HEK293 (cell line): ENCODE results near the gene SNRPD3.

ENCODE experiments used
- BCL11A ChIP-seq: fragments of 450-650 bp; formaldehyde crosslinking; IDR thresholded peaks from 2 replicates; pipeline ENCODE4 v1.5.1; 2016; ENCODE audit warnings: low read depth, missing biosample characterization, missing genetic modification characterization
- GLIS2 ChIP-seq: fragments of 450-650 bp; formaldehyde crosslinking; IDR thresholded peaks from 2 replicates; pipeline ENCODE4 v1.5.1; 2016; ENCODE audit warnings: missing biosample characterization, missing genetic modification characterization
- SETDB1 ChIP-seq: IDR thresholded peaks from one replicate; pipeline ENCODE4 v1.6.1; 2017; ENCODE audit warnings: mild to moderate bottlenecking, low read length, moderate library complexity, mixed read lengths; ENCODE audit not compliant: insufficient read length
- SP2 ChIP-seq: fragments of 450-650 bp; formaldehyde crosslinking; IDR thresholded peaks from 2 replicates; pipeline ENCODE4 v1.5.1; 2016; ENCODE audit warnings: missing biosample characterization, missing genetic modification characterization
- TCF7L2 ChIP-seq: IDR thresholded peaks from 2 replicates; pipeline ENCODE4 v1.6.1; 2011; ENCODE audit warnings: low read depth, mild to moderate bottlenecking, inconsistent platforms, low read length, moderate library complexity, borderline replicate concordance
- YY2 ChIP-seq: fragments of 450-650 bp; formaldehyde crosslinking; IDR thresholded peaks from 2 replicates; pipeline ENCODE4 v1.5.1; 2016; ENCODE audit warnings: missing biosample characterization, missing genetic modification characterization
- ZBTB48 ChIP-seq: fragments of 450-650 bp; formaldehyde crosslinking; IDR thresholded peaks from 2 replicates; pipeline ENCODE4 v1.5.1; 2016; ENCODE audit warnings: missing biosample characterization, missing genetic modification characterization
- ZNF114 ChIP-seq: fragments of 450-650 bp; formaldehyde crosslinking; IDR thresholded peaks from 2 replicates; pipeline ENCODE4 v1.5.0; 2017; ENCODE audit warnings: missing biosample characterization, missing genetic modification characterization
- ZNF140 ChIP-seq: fragments of 450-650 bp; formaldehyde crosslinking; IDR thresholded peaks from 2 replicates; pipeline ENCODE4 v1.5.1; 2016; ENCODE audit warnings: missing biosample characterization, missing genetic modification characterization
- ZNF23 ChIP-seq: fragments of 450-650 bp; formaldehyde crosslinking; IDR thresholded peaks from 2 replicates; pipeline ENCODE4 v1.5.1; 2016; ENCODE audit warnings: missing biosample characterization, missing genetic modification characterization, borderline replicate concordance
- ZNF292 ChIP-seq: fragments of 450-650 bp; formaldehyde crosslinking; IDR thresholded peaks from 2 replicates; pipeline ENCODE4 v1.5.1; 2016; ENCODE audit warnings: low read depth, missing biosample characterization, missing genetic modification characterization, borderline replicate concordance
- ZNF362 ChIP-seq: fragments of 450-650 bp; formaldehyde crosslinking; IDR thresholded peaks from 2 replicates; pipeline ENCODE4 v1.5.1; 2016; ENCODE audit warnings: missing biosample characterization, missing genetic modification characterization
- ZNF398 ChIP-seq: fragments of 450-650 bp; formaldehyde crosslinking; IDR thresholded peaks from 2 replicates; pipeline ENCODE4 v1.5.1; 2017; ENCODE audit warnings: missing biosample characterization, missing genetic modification characterization
- ZNF404 ChIP-seq: fragments of 450-650 bp; formaldehyde crosslinking; IDR thresholded peaks from 2 replicates; pipeline ENCODE4 v1.5.1; 2017; ENCODE audit warnings: missing biosample characterization, missing genetic modification characterization
- ZNF473 ChIP-seq: fragments of 450-650 bp; formaldehyde crosslinking; IDR thresholded peaks from 2 replicates; pipeline ENCODE4 v1.5.1; 2017; ENCODE audit warnings: missing biosample characterization, missing genetic modification characterization
- ZNF521 ChIP-seq: fragments of 450-650 bp; formaldehyde crosslinking; IDR thresholded peaks from 2 replicates; pipeline ENCODE4 v1.5.1; 2017; ENCODE audit warnings: missing biosample characterization, mild to moderate bottlenecking, missing genetic modification characterization
- ZNF610 ChIP-seq: fragments of 450-650 bp; formaldehyde crosslinking; IDR thresholded peaks from 2 replicates; pipeline ENCODE4 v1.5.1; 2016; ENCODE audit warnings: missing biosample characterization, missing genetic modification characterization, borderline replicate concordance
- ZNF623 ChIP-seq: fragments of 450-650 bp; formaldehyde crosslinking; IDR thresholded peaks from 2 replicates; pipeline ENCODE4 v1.5.1; 2016; ENCODE audit warnings: missing biosample characterization, missing genetic modification characterization
- ZNF654 ChIP-seq: fragments of 450-650 bp; formaldehyde crosslinking; IDR thresholded peaks from 2 replicates; pipeline ENCODE4 v1.5.1; 2016; ENCODE audit warnings: low read depth, missing biosample characterization, missing genetic modification characterization
- ZNF768 ChIP-seq: fragments of 450-650 bp; formaldehyde crosslinking; IDR thresholded peaks from 2 replicates; pipeline ENCODE4 v1.5.1; 2018; ENCODE audit warnings: missing biosample characterization, mild to moderate bottlenecking, missing genetic modification characterization
- ZNF791 ChIP-seq: fragments of 450-650 bp; formaldehyde crosslinking; IDR thresholded peaks from 2 replicates; pipeline ENCODE4 v1.5.1; 2016; ENCODE audit warnings: missing biosample characterization, missing genetic modification characterization
- ZNF830 ChIP-seq: fragments of 450-650 bp; IDR thresholded peaks from 2 replicates; pipeline ENCODE4 v1.5.0; 2018; ENCODE audit warnings: missing biosample characterization, missing genetic modification characterization, low read depth, mild to moderate bottlenecking, moderate library complexity
- ZNF837 ChIP-seq: fragments of 450-650 bp; formaldehyde crosslinking; IDR thresholded peaks from 2 replicates; pipeline ENCODE4 v1.5.1; 2016; ENCODE audit warnings: missing biosample characterization, missing genetic modification characterization
- ZSCAN5A ChIP-seq: fragments of 450-650 bp; formaldehyde crosslinking; IDR thresholded peaks from 2 replicates; pipeline ENCODE4 v1.5.1; 2016; ENCODE audit warnings: missing biosample characterization, missing genetic modification characterization
- ZXDB ChIP-seq: fragments of 450-650 bp; formaldehyde crosslinking; IDR thresholded peaks from 2 replicates; pipeline ENCODE4 v1.5.1; 2016; ENCODE audit warnings: missing biosample characterization, missing genetic modification characterization
- TF ChIP-seq, protein P1 (sequence below): fragments of 450-650 bp; formaldehyde crosslinking; IDR thresholded peaks from 2 replicates; pipeline ENCODE4 v1.5.1; 2016; ENCODE audit warnings: missing biosample characterization, missing genetic modification characterization, borderline replicate concordance
- TF ChIP-seq, protein P2 (sequence below): fragments of 450-650 bp; formaldehyde crosslinking; IDR thresholded peaks from 2 replicates; pipeline ENCODE4 v1.5.1; 2016; ENCODE audit warnings: missing biosample characterization, missing genetic modification characterization

Gene SNRPD3

DNA sequence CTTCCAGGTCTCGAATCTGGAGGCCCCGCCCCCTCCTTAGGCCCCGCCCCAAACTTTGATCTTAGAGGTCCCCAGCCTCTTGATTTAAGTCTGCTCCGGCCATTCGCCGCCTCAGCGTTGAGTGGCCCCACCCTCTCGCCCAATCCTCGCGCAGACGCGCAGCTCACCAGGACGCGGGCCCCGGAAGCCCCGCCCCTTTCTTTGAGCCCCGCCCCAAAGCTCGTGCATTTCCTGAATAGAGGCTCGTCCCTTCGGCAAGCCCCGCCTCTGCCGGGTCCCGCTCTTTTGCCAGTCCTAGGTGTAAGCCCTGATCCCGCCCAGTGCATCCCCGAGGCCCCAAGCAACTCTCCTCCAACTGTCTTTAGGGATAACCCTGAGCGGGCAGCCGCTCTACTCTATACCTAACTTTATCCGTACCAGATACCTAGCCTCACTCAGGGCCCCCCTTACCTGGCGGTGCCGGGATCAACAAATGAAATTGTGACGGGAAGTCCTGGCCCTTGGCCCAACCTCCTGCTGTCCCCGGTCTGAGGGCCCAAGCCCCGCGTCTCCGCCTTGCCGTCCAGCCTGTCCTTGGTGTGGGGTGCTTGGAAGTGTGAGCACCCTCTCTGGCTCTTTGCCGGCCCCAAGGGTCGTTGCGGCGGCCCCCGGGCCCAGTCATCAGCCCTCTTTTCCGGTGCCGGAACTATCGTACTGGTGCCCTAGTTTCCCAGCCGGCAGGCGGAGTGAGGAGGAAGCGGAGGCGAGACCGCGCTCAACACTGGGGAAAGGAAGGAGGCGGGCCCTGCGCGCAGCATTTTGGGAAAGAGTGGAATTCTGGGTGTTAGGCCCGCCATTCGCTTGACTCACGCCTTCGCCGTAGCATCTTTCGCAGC is at the start of gene SNRPD3 (continued):
- TF ChIP-seq ZNF398 (0 out of 2 replicates have a peak, but pooled peaks have one; percentile 29), GLIS2 (tag by site-specific recombination) (peak; percentile 56), ZNF23 (tag by site-specific recombination) (no peak), ZNF830 (tag by site-specific recombination) (no peak), ZSCAN5A (tag by site-specific recombination) (peak; percentile 93), TCF7L2 (no peak), ZNF114 (tag by site-specific recombination) (no peak), ZNF521 (no peak), SETDB1 (no peak), ZXDB (tag by site-specific recombination) (peak; percentile 97), ZNF404 (no peak), ZNF610 (peak; percentile 85; the same call in 1 of the 2 replicates), SP2 (tag by site-specific recombination) (peak; percentile 85), YY2 (tag by site-specific recombination) (peak; percentile 93), BCL11A (no peak), ZNF140 (tag by site-specific recombination) (no peak), ZNF473 (tag by site-specific recombination) (no peak), ZNF292 (tag by site-specific recombination) (no peak), ZNF654 (tag by site-specific recombination) (no peak), ZNF623 (tag by site-specific recombination) (peak; percentile 48; the same call in 1 of the 2 replicates), ZNF362 (tag by site-specific recombination) (no peak), ZBTB48 (tag by site-specific recombination) (0 out of 2 replicates have a peak, but pooled peaks have one; percentile 69), ZNF768 (tag by site-specific recombination) (no peak), ZNF791 (tag by site-specific recombination) (no peak), ZNF837 (tag by site-specific recombination) (no peak)
- TF ChIP-seq, protein P1, sequence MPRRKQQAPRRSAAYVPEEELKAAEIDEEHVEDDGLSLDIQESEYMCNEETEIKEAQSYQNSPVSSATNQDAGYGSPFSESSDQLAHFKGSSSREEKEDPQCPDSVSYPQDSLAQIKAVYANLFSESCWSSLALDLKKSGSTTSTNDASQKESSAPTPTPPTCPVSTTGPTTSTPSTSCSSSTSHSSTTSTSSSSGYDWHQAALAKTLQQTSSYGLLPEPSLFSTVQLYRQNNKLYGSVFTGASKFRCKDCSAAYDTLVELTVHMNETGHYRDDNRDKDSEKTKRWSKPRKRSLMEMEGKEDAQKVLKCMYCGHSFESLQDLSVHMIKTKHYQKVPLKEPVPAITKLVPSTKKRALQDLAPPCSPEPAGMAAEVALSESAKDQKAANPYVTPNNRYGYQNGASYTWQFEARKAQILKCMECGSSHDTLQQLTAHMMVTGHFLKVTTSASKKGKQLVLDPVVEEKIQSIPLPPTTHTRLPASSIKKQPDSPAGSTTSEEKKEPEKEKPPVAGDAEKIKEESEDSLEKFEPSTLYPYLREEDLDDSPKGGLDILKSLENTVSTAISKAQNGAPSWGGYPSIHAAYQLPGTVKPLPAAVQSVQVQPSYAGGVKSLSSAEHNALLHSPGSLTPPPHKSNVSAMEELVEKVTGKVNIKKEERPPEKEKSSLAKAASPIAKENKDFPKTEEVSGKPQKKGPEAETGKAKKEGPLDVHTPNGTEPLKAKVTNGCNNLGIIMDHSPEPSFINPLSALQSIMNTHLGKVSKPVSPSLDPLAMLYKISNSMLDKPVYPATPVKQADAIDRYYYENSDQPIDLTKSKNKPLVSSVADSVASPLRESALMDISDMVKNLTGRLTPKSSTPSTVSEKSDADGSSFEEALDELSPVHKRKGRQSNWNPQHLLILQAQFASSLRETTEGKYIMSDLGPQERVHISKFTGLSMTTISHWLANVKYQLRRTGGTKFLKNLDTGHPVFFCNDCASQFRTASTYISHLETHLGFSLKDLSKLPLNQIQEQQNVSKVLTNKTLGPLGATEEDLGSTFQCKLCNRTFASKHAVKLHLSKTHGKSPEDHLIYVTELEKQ (tag by site-specific recombination): 0 out of 2 replicates have a peak, but pooled peaks have one; percentile 42
- TF ChIP-seq, protein P2, sequence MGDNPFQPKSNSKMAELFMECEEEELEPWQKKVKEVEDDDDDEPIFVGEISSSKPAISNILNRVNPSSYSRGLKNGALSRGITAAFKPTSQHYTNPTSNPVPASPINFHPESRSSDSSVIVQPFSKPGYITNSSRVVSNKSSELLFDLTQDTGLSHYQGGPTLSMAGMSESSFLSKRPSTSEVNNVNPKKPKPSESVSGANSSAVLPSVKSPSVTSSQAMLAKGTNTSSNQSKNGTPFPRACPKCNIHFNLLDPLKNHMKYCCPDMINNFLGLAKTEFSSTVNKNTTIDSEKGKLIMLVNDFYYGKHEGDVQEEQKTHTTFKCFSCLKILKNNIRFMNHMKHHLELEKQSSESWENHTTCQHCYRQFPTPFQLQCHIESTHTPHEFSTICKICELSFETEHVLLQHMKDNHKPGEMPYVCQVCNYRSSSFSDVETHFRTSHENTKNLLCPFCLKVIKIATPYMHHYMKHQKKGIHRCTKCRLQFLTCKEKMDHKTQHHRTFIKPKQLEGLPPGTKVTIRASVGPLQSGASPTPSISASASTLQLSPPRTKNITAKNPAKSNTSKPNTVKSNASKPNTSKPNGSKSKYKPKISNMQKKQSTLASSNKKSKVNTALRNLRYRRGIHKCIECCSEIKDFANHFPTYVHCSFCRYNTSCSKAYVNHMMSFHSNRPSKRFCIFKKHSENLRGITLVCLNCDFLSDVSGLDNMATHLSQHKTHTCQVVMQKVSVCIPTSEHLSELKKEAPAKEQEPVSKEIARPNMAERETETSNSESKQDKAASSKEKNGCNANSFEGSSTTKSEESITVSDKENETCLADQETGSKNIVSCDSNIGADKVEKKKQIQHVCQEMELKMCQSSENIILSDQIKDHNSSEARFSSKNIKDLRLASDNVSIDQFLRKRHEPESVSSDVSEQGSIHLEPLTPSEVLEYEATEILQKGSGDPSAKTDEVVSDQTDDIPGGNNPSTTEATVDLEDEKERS (tag by site-specific recombination): peak; percentile 71
